Lower lobe of right lung (tissue), 2 donors: ENCODE data around the gene NPL. TPM values are rescaled to one million over a fixed set of nuclear protein-coding genes. Genes with fewer than 3 reads are reported as not detected.

Source experiments
- ATAC-seq, 2 donors: fragments of 200-7000 bp; cut with Tn5 transposase; one replicate each; pipeline ENCODE4 v1.9.1; 2020 to 2022; ENCODE audit warnings: mild to moderate bottlenecking in 2 of 2, moderate library complexity in 2 of 2
- DNase-seq: peaks from one replicate; pipeline ENCODE4 v3.0.0-alpha.2; 2020
- H3K27ac ChIP-seq: fragments of 200-600 bp; one replicate; pipeline ENCODE4 v1.8.0; 2022
- H3K27me3 ChIP-seq: fragments of 200-600 bp; one replicate; pipeline ENCODE4 v1.8.0; 2022; ENCODE audit warnings: low read depth
- H3K36me3 ChIP-seq: fragments of 200-600 bp; one replicate; pipeline ENCODE4 v1.8.0; 2022; ENCODE audit warnings: mild to moderate bottlenecking
- H3K4me1 ChIP-seq: fragments of 200-600 bp; one replicate; pipeline ENCODE4 v1.8.0; 2022
- H3K4me3 ChIP-seq: fragments of 200-600 bp; one replicate; pipeline ENCODE4 v1.8.0; 2022; ENCODE audit warnings: mild to moderate bottlenecking
- H3K9me3 ChIP-seq: fragments of 200-600 bp; one replicate; pipeline ENCODE4 v1.8.0; 2022
- intact Hi-C: fragments of 100-400 bp; cut with DNase I; formaldehyde crosslinking; loops from one replicate; pipeline ENCODE4 v1.11.0; 2022
- total RNA-seq: library from RNA; stranded (reverse); fragmentation: NEBNext Ultra II Directional; extraction: Animal tissue kit (Norgen Biotek cat#: 25700); gene quantifications from one replicate; pipeline ENCODE4 v1.2.1, GENCODE V29; 2021
- TF ChIP-seq, protein P1 (sequence below): fragments of 200-600 bp; IDR thresholded peaks from one replicate; pipeline ENCODE4 v1.8.0; 2022; ENCODE audit warnings: antibody characterized with exemption, mild to moderate bottlenecking
- donor health status: DM: no; HTN: yes; CAD: no; lungs with severe emphysema.

Gene NPL
- total RNA-seq, 1 donor from 2014 or later, result 48.7 TPM

- H3K4me3 ChIP-seq, result no peak overlapping the region
- H3K36me3 ChIP-seq, result no peaks in the 10 kb centered on the region
- ATAC-seq, result peak; percentile 52 to 56
- no peaks in the 10 kb centered on the region for H3K9me3 ChIP-seq
- peaks cover 26% of the 10 kb centered on the region for H3K4me1 ChIP-seq
- intact Hi-C loops, result no loop called here
- peak; percentile 52 for DNase-seq
- H3K27me3 ChIP-seq, result no peaks in the 10 kb centered on the region
- peak overlapping the region; percentile 39 for H3K27ac ChIP-seq
- TF ChIP-seq, protein P1, sequence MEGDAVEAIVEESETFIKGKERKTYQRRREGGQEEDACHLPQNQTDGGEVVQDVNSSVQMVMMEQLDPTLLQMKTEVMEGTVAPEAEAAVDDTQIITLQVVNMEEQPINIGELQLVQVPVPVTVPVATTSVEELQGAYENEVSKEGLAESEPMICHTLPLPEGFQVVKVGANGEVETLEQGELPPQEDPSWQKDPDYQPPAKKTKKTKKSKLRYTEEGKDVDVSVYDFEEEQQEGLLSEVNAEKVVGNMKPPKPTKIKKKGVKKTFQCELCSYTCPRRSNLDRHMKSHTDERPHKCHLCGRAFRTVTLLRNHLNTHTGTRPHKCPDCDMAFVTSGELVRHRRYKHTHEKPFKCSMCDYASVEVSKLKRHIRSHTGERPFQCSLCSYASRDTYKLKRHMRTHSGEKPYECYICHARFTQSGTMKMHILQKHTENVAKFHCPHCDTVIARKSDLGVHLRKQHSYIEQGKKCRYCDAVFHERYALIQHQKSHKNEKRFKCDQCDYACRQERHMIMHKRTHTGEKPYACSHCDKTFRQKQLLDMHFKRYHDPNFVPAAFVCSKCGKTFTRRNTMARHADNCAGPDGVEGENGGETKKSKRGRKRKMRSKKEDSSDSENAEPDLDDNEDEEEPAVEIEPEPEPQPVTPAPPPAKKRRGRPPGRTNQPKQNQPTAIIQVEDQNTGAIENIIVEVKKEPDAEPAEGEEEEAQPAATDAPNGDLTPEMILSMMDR, result peak; percentile 66
These were observed 3.2 kb upstream of the NPL start for GRCh38 chr1:182786223-182786994.

DNA sequence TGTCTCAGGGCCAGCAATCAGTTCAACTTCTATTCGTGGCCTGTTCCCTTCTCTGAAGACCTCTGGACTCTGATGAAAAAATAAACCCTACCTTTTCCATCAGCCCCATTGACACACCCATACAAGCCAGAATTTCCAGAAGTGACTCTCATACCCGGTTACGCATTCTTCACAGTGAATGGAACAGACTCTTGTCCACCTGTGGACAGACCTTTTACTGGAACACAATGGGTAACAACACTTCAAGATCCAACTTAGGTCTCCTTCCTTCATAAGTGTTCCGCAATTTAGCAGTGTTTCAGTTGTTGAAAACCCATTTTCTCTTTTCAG lies 2.6 kb upstream of the NPL start:
- no peaks in the 10 kb centered on the region for H3K36me3 ChIP-seq

DNA sequence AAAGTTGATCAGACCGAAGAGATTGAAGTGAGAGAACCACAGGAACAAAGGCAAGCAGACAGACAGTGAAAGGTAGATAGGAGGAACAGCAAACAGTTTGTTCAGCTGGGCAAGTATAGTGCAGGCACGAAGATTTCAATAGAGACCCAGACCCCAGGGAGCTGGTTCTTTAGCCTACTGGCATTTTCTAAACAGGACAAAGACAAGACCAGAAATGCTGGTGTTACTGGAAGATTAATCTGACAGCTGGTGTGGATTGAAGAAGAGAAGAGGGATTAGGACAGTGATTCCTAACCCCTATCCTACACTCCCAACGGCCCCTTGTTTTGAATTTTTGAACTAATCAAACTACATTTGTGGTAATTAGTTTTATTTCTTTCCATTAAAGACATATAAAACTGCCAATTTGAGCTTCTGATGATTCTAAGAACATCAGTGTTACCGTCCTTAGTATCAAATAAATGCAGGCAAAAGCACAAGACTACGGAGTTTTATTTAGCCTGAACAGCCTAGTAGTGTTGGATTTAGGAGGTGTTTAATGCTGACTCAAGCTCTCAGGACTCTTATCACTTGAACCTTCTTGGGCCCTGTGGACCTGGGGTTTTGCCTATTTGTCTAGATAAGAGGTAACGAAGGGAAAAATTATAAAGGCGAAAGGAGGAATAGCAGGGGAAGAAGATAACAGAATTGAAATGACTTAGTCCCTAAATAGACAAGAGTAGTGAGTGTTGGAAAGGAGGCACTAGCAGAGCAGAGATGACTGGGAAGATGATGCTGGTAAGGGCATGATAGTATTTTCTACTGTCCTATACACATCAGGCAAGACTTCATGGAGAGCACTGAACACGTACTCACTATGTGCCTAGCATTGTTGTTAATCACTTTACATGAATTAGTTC lies 2.0 kb downstream of the NPL start:
- no peak overlapping the region for H3K27ac ChIP-seq
- DNase-seq (no peak), ATAC-seq (no peak)
- TF ChIP-seq, protein P1, result no peak
- no peaks in the 10 kb centered on the region for H3K9me3 ChIP-seq
- intact Hi-C loops, result no loop called here
- H3K4me1 ChIP-seq, result peaks cover 37% of the 10 kb centered on the region
- H3K4me3 ChIP-seq, result no peak overlapping the region
- H3K27me3 ChIP-seq, result no peaks in the 10 kb centered on the region
- no peaks in the 10 kb centered on the region for H3K36me3 ChIP-seq

More for the DNA sequence above, 2.6 kb upstream of the NPL start:
- H3K27me3 ChIP-seq, result no peaks in the 10 kb centered on the region
- TF ChIP-seq, protein P1, result no peak
- no peaks in the 10 kb centered on the region for H3K9me3 ChIP-seq
- no peak overlapping the region for H3K4me3 ChIP-seq
- ATAC-seq, result peak; percentile 31 to 34
- intact Hi-C loops, result no loop called here
- H3K4me1 ChIP-seq, result peaks cover 30% of the 10 kb centered on the region
- DNase-seq, result no peak
- peak overlapping the region; percentile 39 for H3K27ac ChIP-seq

DNA sequence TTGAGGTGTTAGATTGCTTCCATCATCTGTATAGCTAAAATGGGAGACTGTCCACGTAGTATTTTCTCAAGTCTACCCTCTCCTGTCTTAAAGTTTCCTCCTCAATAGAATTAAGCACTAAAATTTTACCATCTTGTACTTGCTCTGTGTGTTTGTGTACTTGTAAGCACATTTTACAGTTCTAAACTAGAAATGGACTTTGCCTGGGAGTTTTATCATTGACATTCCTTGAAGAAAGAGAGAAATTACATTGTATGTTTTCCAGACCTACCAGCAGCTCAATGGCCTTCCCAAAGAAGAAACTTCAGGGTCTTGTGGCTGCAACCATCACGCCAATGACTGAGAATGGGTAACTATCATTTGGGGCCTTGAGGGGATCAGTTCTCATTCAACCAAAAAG lies 4.5 kb downstream of the NPL start:
- H3K4me1 ChIP-seq, result peaks cover 31% of the 10 kb centered on the region

DNA sequence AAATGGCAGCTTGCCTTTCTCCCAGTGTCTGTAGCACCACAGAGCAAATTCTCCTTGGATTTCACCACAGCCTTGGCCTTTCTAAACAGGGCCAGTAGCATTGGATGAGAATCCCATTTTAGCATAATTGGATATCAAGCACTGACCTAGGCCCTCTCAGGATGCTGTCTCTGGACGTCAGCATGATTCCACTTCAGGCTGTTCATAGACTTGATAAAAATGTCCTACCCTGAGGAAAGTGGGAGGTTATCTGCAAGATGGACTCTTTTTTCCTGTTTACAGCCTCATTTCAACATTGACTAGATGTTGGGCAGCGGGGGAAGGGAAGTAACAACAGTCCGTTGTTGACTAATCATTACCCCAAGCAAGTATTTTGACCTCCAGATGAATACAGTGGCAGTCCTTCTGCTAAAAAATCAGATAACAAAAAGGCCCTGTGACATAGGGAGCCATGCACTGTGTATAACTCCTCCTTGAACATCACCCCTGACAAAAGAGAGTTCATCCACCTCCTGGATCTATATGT lies 5.2 kb downstream of the NPL start:
- TF ChIP-seq, protein P1, result no peak
- intact Hi-C loops, result no loop called here
- Histone ChIP-seq H3K9me3 (no peaks in the 10 kb centered on the region), H3K4me3 (no peak overlapping the region), H3K4me1 (peaks cover 30% of the 10 kb centered on the region), H3K27ac (peak overlapping the region; percentile 48), H3K27me3 (no peaks in the 10 kb centered on the region), H3K36me3 (no peaks in the 10 kb centered on the region)
- ATAC-seq (peak; percentile 37 to 50), DNase-seq (no peak)

More for the DNA sequence above, 4.5 kb downstream of the NPL start:
- no peak overlapping the region for H3K4me3 ChIP-seq
- TF ChIP-seq, protein P1, result no peak
- H3K36me3 ChIP-seq, result no peaks in the 10 kb centered on the region
- ATAC-seq (no peak), DNase-seq (no peak)
- H3K27me3 ChIP-seq, result no peaks in the 10 kb centered on the region
- intact Hi-C loops, result no loop called here
- H3K9me3 ChIP-seq, result no peaks in the 10 kb centered on the region
- H3K27ac ChIP-seq, result peak overlapping the region; percentile 48
